NCI-H446 treated with DMSO at 0.1 percent for 48 hours (cell line): ENCODE results near the gene LGI4.
"Not testable (repeated sequence)": the region's sequence is repeated elsewhere in the genome, so short reads cannot be mapped to it uniquely, and the experiment has no call there.

Experiments used
- DNase-seq: peaks from one replicate; lab custom pipeline; 2025; lab: John Stamatoyannopoulos, UW

Gene LGI4

DNA sequence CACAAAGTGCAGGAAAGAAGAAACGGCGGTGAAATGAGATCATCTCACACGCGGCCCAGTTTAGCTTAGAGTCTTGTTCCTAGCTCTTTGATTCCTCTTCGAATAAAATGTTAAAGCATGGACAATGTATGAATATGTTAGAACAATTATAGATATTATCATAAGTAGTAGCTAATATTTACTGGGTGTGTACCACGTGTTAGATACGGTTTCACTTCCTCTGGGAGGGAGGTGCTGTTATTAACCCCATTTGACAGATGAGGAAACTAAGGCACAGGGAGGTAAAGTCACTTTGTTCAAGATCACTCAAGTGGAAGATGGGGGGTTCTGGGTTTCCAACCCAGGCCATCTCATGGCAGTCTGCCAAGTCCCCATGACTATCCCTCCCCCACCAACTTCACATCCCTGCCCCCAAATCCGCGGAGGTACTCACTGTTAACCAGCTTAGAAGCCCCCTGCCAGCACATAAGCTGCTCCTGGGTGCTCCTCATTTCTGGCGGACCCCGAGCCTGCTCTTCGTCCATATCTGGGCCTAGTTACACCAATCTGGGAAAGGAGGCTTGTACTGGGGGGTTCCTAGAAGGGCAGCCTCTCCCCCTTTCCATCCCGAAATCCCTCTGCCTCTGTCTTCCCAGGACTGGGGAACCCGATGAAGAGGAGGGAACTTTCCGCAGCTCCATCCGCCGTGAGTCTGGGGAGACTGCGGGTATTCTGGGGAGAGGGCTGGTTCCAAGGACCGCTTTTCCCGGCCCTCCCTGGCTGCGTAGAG lies 7.2 kb upstream of the LGI4 start:
- DNase-seq = no peak

DNA sequence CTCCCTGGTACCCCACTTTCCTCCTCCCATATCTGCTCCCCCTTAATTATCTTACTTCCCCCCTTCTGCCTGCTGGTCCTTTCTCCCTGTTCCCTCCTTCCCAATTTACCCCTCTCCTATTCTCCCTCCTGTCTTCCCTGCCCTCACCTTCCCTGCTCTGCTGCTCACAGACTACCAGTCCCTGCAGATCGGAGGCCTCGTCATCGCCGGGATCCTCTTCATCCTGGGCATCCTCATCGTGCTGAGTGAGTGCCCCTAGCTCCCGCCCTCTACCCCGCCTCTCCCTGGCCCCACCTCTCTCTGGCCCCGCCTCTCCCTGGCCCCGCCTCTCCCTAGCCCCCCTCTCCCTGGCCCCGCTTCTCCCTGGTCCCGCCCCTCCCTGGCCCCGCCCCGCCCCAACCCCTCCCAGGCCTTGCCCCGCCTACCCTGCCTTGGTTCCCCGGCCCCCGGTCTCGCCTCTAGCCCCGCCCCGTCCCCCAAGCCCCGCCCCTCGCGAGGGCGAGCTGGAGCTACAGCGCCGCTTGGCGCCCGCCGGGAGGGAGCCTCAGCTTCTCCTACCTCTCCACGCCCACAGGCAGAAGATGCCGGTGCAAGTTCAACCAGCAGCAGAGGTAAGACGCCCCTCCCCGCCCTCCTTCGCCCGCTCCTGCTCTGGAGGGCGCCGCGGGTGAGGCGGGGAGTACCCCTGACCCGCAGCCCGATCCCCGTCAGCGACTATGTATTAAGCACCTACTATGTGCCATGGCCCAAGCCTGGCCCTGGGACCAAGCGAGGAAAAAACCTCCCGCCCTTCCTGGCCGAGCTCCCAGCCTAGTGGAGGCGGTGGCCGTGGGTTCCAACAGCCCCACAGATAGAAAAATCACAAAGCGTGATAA lies 6.3 kb upstream of the LGI4 start:
- DNase-seq = peak; percentile 6

DNA sequence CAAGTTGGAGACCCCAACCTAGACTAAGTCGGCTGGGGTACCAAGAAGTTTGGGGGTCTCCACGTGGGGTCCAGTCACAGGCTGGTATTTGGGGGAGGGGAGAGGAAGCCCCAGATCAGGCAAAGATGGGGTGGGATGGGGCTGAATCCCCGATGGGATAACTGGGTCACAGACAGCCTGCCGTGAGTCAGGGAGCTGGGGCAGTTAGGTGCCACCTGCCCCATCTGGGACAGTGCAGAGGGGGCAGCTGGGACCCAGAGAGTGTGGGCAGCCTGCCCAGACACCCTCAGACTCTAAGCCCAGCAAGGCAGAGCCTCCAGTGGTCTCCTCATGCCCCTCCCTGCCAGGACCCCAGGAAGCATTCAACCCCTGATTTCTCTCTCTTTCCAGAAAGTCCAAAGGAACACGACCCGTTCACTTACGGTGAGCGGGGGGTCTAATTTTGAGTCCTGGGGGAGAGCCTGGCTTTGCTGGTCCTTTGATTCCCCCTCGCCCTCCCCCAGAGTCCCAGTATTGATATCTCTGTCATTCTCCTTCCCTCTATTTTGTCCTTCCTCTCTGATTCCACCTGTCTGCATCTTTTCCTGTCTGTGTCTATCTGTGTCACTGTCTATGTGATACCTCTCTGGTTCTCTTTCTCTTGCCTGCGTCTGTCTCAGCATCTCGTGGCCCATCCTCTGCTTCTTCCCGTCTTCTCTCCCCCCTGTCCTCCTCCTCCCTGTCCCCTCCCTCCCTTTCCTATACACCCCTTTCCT lies 5.5 kb upstream of the LGI4 start:
- no peak for DNase-seq

DNA sequence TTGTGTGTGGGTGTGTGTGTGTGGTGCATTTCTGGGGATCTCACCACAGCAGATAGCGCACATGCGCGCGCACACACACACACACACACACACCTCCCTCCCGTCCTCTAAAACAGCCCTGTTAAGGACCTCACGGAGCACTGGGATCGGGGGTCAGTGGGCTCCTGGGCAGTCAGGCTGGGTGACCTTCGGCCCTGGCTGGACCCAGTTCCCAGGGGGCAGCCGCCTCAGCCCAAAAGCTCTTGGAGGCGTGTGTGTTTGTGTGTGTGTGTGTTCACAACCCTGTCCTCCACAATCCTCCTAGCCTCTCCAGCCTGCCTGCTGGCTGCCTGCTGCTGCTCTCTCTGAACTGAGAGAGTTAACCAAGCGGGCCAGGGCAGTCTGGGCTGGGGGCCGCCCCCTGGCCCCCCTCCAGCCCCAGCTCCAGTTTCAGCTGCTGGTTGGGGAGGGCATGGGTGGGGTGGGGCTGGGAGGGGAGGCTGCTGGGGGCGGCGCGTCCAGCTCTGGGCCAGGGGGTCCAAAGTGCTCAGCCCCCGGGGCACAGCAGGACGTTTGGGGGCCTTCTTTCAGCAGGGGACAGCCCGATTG lies 3.5 kb upstream of the LGI4 start, which contains the start of gene FXYD1:
TSS of gene FXYD1 (plus strand) at position 520 of the 588 bp plus-strand sequence. CDS start 1,256 bp downstream, outside the sequence.
- DNase-seq = no peak

DNA sequence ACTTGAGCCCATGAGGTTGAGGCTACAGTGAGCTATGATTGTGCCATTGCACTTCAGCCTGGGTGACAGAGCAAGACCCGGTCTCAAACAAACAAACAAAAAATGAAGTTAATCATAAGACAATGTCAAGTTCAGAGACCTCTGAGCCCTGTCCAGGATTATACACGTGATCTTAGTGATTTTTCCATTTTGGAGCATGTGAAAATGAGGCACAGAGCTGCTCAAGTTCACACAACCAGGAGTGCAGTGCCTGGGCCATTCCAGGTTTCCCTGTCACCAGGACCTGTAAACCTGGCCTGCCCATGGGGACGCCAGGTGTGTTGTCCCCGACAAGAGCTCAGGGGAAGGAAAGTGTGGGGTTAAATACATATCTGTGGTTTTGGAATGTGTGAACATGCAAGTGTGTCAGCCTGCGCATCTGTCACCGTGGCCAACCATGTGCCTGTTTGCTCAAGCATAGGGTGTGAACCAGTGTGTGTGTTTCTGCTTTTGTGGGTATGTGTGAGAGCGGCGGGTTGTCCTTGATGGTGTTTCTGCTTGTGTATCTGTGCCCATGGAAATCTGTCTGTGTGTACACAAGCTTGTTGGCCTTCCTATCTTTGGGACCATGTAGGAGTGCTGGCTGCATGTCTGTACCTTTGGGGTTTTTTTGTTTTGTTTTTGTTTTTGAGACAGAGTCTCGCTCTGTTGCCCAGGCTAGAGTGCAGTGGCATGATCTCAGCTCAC lies 2.3 kb upstream of the LGI4 start:
- DNase-seq = no peak

DNA sequence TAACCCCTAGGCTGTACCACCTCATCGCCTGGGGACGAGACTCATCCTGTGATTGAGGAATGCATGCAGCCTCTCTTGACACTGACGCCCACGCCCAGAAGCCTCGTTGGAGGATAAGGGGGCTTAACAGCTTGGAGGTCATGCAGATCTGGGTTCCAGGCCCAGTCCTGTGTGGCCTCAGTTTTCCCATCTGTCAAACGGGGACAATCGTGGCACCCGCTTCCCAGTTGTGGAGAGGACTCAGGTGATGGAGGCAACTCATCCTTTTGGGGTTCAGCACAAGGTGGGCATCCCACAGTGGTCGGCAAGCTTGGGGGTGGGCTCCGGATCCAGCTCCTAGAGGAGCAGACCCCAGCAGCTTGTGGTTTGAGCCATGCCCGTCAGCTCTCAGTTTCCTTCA lies 1.4 kb upstream of the LGI4 start:
- no peak for DNase-seq

DNA sequence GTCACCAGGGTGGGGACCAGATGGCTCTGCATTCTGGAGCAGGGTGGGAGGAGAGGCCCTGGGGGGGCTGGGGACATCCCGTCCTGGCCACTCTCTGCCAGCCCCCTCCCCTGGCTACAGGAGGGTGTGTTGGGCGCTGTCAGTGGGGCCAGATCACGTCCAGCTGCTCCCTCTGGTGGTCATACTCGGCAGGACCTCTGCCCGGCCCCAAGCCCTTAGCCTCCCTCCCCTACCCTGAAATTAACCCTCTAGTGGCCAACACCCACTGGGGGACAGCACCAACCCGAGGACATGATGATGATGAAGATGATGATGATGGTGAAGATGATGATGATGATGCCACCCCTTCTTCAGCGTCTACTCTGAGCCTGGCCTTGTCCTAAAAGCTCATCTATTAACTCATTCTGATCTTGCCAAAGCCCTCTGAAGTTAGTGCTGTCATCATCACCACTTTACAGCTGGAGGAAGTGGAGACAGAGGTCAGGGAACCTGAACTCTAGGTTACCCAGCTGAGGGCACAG lies 590 bp upstream of the LGI4 start:
- no peak for DNase-seq

DNA sequence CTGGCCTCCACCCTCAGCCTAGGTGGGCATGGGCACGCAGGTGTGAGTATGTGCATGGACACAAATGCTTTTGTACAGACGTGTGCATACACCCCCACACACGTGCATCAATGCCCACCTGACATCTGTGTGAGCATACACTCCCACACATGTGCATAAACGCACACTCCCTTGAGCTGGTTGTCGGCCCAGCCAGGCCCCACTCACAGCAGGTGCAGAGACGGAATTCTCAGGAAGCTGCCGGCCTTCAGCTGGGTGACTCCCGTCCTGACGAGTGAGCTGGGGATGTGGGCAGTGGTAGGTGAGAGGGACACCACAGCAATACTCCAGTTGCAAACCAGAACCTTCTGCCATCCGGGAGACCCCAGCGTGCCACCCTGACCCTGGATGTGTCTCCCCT lies 1.0 kb downstream of the LGI4 start:
- no peak for DNase-seq

DNA sequence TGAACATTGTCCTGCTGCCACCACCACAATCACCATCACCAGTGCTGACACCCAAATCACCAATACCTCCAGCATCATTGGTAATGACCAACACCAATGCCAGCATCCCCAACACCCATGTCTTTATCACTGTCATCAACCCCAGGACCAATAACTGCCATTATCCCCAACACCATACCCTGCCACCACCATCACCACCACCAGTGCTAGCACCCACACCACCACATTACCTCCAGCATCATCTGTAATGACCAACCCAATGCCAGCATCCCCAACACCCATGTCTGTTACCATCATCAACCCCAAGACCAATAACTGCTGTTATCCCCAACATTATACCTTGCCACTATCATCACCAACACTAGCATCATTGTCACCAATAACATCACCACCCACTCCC lies 2.6 kb downstream of the LGI4 start:
- DNase-seq = no peak

DNA sequence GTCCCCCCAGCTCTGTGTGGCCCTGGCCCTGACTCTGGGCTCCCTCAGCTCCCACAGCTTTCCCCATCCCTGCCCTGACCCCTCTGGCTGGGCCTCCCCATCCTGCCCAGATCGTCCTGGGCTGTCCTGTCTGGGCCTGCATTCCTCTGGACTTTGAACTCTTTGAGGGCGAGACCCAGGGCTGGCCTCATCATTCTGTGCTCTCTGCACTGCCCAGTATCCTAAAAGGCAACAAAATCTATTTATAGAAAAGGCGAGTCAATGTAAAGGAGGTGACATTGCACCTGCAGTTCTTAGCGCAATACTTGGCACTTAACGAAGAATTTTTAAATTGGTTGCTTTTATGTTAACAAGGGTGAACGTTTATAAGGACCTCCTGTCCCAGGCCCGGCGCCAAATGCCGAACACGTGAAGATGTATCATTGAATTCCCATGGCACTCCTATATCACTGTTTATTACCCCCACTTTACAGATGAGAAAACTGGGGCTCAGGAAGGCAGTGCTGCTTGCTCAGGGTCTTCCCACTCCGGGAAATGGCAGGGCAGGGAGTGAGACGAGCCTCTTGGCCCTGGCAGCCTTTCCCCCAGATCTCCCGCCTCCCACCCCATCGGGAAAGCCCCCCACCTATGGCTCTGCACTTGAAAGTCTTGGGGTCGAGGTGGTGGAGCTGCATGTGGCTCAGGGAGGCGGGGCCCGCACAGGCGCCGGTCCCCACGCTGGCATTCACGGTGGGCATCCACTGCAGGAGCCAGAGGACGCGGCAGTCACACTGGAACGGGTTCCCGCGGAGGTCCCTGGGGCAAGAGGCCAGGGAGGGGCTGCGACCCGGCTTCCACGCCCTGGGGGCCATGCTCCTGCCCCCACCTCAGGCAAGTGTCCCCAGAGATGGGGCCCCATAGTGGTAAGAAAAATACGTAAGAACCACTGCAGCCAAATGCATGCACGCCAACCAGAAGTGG lies 3.8 kb downstream of the LGI4 start:
- no peak for DNase-seq

DNA sequence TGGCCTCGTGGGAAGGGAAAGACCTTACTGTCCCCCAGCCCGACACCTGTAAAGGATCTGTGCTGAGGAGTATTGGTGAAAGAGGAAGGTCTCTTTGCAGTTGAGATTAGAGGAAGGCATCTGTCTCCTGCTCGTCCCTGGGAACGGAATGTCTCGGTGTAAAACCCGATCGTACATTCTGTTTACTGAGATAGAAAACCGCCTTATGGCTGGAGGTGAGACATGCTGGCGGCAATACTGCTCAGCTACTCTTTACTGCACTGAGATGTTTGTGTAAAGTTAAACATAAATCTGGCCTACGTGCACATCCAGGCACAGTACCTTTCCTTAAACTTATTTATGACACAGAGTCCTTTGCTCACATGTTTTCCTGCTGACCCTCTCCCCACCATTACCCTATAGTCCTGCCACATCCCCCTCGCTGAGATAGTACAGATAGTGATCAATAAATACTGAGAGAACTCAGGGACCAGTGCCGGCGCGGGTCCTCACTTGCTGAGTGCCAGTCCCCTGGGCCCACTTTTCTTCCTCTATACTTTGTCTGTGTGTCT lies 5.1 kb downstream of the LGI4 start:
- not testable (repeated sequence) for DNase-seq

DNA sequence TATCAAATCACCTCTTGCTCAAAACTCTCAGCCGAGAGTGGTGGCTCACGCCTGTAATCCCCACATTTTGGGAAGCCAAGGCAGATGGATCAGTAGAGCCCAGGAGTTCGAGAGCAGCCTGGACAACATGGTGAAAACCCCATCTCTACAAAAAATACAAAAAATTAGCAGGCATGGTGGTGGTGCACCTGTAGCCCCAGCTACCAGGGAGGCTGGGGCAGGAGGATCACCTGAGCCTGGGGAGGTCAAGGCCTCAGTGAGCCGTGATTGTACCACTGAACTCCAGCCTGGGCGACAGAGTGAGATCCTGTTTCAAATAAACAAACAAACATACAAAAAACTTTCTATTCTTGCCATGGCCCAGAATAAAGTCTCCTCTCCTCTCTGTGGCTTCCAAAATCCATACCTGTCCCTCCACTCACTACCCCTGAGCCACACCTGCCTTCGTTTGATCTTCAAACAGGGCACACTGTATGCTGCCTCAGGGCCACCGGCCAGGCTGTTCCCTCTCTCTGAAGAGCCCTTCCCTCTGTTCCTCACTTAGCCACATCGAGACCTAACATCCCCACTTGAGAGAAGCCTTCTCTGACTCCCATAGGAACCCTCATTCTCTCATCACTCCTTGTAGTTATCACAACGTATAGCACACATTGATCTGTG lies 6.3 kb downstream of the LGI4 start:
- DNase-seq = no peak

DNA sequence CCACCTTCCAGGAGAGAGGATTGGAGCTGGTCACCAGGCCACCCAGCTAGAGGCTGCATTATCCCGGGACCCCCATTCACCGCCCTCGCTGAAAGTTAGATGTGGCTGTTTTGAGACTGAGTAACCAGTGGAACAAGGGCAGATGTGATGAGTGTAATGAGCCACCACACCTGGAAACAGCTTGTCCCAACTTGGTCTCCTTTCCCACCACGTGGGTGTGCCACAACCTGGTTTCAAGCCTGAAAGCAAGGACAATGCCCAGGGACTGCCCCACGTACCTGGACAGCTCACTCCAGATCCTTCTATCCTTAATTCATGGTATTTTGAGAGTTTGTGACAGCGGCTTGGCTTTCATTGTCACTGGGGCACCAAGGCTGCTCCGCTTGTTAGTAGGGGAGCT lies 7.0 kb downstream of the LGI4 start:
- DNase-seq = no peak

DNA sequence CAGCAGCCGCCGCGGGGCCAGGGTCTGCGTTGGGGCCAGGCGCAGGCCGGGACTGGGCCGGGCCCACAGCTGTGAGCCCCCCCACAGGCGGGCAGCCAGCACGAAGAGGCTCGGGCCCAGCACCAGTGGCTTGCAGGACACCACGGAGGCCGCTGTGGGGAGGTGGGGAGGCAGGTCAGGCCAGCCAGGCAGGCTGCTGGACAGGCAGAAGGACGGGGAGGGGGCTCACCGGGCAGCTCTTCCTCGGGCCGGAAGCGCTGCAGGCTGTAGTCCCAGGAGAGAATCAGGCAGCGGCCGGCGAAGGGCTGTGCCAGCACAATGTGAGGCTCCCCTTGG lies 8.3 kb downstream of the LGI4 start:
- no peak for DNase-seq

DNA sequence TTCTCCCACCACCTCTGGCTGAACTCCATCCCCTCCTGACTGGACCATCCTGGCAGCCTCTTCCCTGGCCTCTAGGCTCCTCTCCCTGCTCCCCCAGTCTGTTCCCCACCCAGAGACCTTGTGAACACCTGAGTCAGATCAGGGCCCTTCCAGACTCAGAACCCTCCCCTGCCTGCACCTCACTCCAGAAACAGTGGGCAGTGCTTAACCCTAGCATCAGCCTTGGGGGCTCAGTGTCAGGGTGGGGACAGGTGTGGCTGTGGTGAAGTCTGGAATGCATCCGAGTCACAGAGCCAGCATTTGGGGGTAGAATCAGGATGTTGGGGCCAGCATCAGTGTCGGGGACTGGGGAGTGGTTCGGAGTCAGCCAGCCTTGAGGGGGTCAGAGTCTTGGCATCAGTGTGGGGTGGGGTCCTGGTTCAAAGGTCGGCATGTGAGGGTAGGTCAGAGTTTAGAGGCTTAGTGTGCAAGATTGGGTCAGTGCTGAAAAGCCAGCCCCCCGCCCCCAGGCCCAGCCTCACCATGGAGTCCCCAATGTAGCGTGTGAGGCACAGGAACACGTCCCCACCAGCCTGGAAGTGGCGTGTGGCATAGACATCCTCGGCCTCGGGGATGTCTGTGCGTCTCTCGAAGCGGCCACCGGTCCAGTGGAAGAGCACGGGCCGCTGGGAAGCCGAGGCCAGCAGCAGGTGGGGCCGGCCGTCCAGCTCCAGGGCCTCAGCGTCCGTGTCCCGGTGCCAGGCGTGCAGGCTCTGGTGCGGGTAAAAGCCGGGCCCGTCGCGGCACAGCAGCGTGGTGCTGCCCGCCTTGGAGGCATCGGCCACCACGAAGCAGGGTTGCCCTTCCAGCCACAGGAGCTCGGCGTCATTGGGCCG lies 8.9 kb downstream of the LGI4 start:
- DNase-seq = no peak

DNA sequence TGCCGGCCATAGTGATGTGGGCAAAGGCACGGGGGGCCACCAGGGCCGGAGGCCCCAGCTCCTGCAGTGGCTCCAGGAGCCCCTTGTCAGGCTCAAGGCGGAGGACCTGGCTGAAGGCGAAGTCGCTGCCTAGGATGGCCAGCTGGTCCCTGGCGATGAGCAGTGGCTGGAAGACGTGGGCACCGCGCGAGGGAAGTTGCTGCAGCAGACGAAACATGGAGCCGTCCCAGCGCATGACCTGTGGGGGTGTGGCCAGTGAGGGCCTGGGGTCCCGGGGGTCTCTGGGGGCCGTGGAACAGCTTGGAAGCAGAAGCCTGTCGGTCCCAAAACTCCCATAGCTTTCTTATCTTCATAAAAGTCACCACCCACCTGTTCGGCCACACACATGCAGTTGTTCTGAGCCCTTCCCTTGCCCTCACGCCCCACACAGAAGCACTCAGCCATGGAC lies 9.6 kb downstream of the LGI4 start:
- no peak for DNase-seq

DNA sequence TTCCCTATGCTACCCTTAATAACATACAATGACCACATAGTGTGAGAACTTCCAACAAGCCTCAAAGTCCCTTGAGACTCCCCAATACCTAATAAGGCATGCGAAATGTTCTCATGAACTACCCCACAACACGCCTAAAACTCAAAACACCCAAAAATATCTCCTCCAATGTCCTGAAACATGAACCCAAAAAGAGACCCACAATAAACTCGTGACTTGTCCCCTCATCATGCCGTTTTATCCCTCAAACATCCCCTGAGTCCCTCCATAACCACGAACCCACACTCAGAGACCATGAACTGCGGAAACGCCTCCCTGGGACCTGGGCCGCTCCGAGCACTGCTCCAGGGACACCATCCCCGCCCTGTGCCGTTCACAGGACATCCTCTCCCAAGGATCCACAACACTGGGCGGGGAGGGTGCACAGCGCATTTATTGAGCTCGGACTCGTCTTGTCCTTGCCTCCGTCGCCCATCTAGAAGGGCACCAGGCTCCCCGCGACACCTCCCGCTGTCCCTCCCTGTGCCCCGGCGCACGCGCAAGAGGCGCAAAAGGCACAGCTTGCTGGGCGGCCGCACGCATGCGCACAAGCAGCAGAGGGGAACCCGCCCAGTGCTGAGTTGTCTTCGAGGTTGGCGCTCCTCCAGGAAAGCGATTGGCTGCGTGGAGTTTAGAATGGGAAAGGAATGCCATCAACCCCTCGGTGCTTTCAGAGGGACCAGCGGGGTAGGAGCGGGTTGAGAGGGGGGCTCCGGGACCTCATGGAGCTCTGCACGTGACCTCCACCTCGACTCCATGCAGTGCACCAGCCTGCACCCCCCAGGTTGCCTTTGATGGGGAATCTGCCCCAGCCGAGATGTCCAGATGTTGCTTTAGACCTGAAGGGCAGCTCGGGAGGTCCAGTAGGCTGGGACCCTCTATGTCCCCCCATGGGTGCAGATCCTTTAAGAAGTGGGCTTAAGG lies 10.5 kb downstream of the LGI4 start:
- peak; percentile 82 for DNase-seq
